ENCODE measurements around the gene SMIM8. TPM values are rescaled to one million over a fixed set of nuclear protein-coding genes. Genes with fewer than 3 reads are reported as not detected.

Gene SMIM8
- total and polyA plus RNA-seq, 10 donors: 4.2 to 18.6 (median 11.9) TPM

- intact Hi-C loops (cut with DNase I; ENCODE audit: low total_unique reads): no loop called here
- H3K4me3 ChIP-seq: no peak within 1 kb of the TSS
- whole genome bisulfite sequencing, 5 donors: 84 to 93% (median 92%) methylated on average over 2 of the region's 2 CpGs
- no peak for TF ChIP-seq POLR2AphosphoS5 (IDR thresholded peaks at IDR 0.05)
- no peak for TF ChIP-seq CTCF (IDR thresholded peaks at IDR 0.05 in 8 of 11, conservative IDR thresholded peaks at IDR 0.05 in 3 of 11)
- no peak for TF ChIP-seq POLR2A (IDR thresholded peaks at IDR 0.05)
- H3K36me3 ChIP-seq: peaks cover 0 to 22% (median 0%) of the 10 kb centered on the region in 6 donors
- no peak for DNase-seq
- H3K9me3 ChIP-seq: no peaks in the 10 kb centered on the region
- no peak within 1 kb of the TSS for H3K27ac ChIP-seq
- H3K27me3 ChIP-seq (replicated peaks in 1 of 7): no peaks in the 10 kb centered on the region
- H3K4me1 ChIP-seq: peaks cover 0 to 10% (median 0%) of the 10 kb centered on the region in 6 donors
Measured at GRCh38 chr6:87344731-87345130, 22.3 kb downstream of the SMIM8 start, which contains the start of gene C6orf163. Gene C6orf163, plus strand, starts transcription at chr6:87344813. Its CDS starts 287 bp downstream, at chr6:87345100.

DNA sequence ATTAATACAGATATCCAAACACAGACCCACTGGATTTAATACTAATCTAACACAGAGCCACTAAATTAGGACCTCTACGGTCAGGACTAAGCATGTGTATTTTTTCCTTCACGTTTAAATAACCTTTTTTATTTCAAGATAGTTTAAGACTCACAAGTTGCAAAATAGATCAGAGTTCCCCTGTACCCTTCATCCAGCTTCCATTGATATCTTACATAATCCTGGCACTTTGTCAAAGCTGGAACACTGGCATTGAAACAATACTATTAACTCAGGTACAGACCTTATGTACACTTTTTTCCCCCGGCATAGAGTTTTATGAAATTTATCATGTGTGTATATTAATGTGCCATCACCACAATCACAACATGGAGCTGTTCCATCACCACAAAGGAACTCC lies 24.3 kb downstream of the SMIM8 start:
- no peak for DNase-seq
- 93 to 97% (median 94%) methylated on average over 3 of the region's 3 CpGs for WGBS, 5 donors
- Histone ChIP-seq H3K36me3 (peaks cover 0 to 22% (median 0%) of the 10 kb centered on the region in 6 donors), H3K27me3 (replicated peaks in 1 of 7) (no peaks in the 10 kb centered on the region), H3K9me3 (no peaks in the 10 kb centered on the region), H3K27ac (no peak overlapping the region), H3K4me1 (peaks cover 0 to 10% (median 0%) of the 10 kb centered on the region in 6 donors), H3K4me3 (no peak overlapping the region)
- no peak for TF ChIP-seq POLR2A (IDR thresholded peaks at IDR 0.05)
- no peak for TF ChIP-seq CTCF (IDR thresholded peaks at IDR 0.05 in 8 of 11, conservative IDR thresholded peaks at IDR 0.05 in 3 of 11)
- no peak for TF ChIP-seq POLR2AphosphoS5 (IDR thresholded peaks at IDR 0.05)
- intact Hi-C loops (cut with DNase I; ENCODE audit: low total_unique reads): no loop called here

DNA sequence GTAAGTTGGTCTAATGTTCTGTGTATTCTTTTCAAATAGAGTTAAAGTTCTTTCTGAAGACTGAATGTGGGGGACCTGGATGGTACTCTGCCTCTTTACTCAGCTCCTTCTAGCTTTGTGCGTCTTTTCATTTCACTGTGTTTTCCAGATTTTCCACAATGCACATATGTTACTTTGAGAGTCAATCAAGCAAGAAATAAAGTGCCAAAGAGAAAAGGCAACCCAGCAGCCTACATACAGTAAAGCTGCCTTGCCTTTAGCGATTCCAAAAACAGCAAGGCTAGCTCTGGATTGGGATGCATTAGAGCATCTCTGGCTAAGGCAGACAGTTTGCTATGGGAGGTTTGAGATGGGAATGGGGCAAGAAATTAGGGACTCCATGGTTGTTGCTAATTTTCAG lies 27.5 kb downstream of the SMIM8 start:
- intact Hi-C loops (cut with DNase I; ENCODE audit: low total_unique reads): no loop called here

DNA sequence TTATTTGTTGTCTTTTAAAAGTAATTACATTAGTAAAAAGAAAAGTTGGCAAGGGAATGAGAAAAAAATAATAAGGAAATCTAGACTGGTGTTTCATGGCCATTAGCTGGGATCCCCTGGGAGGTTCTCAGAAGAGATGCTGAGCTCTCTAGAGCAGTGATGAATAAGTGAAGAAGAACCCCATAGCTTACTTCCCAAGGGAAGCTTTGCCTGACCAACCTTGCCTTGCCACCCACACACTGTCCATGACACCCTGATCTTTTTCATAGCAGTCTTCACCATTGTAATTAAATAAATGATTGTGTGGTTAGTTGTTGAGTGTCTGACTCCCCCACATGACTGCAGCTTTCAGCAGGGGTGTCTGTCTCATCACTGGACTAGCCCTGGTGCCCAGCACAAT lies 28.1 kb downstream of the SMIM8 start:
- H3K36me3 ChIP-seq: peaks cover 0 to 3% (median 0%) of the 10 kb centered on the region in 6 donors
- DNase-seq: no peak
- no peaks in the 10 kb centered on the region for H3K4me1 ChIP-seq
- intact Hi-C loops (cut with DNase I; ENCODE audit: low total_unique reads): no loop called here
- H3K4me3 ChIP-seq: no peak overlapping the region
- no peaks in the 10 kb centered on the region for H3K27me3 ChIP-seq (replicated peaks in 1 of 7)
- TF ChIP-seq POLR2AphosphoS5 (IDR thresholded peaks at IDR 0.05) (no peak), POLR2A (IDR thresholded peaks at IDR 0.05) (no peak), CTCF (IDR thresholded peaks at IDR 0.05 in 8 of 11, conservative IDR thresholded peaks at IDR 0.05 in 3 of 11) (no peak)
- no peak overlapping the region for H3K27ac ChIP-seq
- H3K9me3 ChIP-seq: no peaks in the 10 kb centered on the region

More for the DNA sequence above, 27.5 kb downstream of the SMIM8 start:
- WGBS, 5 donors: 95 to 100% (median 97%) methylated on average over 2 of the region's 2 CpGs
- Histone ChIP-seq H3K27me3 (replicated peaks in 1 of 7) (no peaks in the 10 kb centered on the region), H3K9me3 (no peaks in the 10 kb centered on the region), H3K36me3 (peaks cover 0 to 9% (median 0%) of the 10 kb centered on the region in 6 donors), H3K4me1 (no peaks in the 10 kb centered on the region), H3K4me3 (no peak overlapping the region), H3K27ac (no peak overlapping the region)
- no peak for TF ChIP-seq POLR2AphosphoS5 (IDR thresholded peaks at IDR 0.05)
- DNase-seq: no peak

- Histone ChIP-seq H3K27ac (no peak overlapping the region), H3K27me3 (replicated peaks in 1 of 7) (no peaks in the 10 kb centered on the region), H3K9me3 (no peaks in the 10 kb centered on the region), H3K36me3 (no peaks in the 10 kb centered on the region), H3K4me3 (no peak overlapping the region), H3K4me1 (no peaks in the 10 kb centered on the region)
- TF ChIP-seq POLR2A (IDR thresholded peaks at IDR 0.05) (no peak), CTCF (IDR thresholded peaks at IDR 0.05 in 8 of 11, conservative IDR thresholded peaks at IDR 0.05 in 3 of 11) (no peak), POLR2AphosphoS5 (IDR thresholded peaks at IDR 0.05) (no peak)
- intact Hi-C loops (cut with DNase I; ENCODE audit: low total_unique reads): no loop called here
- 96 to 100% (median 100%) methylated on average over 1 of the region's 1 CpG for WGBS, 5 donors
- no peak for DNase-seq
Measured at GRCh38 chr6:87351583-87351982, 29.2 kb downstream of the SMIM8 start.

All from spleen (tissue), 11 donors.